CD4-positive, CD25-positive, alpha-beta regulatory T cell (primary cell): ENCODE data around the gene TNNT3. TPM values are rescaled to one million over a fixed set of nuclear protein-coding genes. Genes with fewer than 3 reads are reported as not detected.
A peak's percentile ranks its signal among the peaks of the same experiment; 100 is the strongest.
"Not testable (repeated sequence)": the region's sequence is repeated elsewhere in the genome, so short reads cannot be mapped to it uniquely, and the experiment has no call there.

Experiments used
- ATAC-seq, 2 donors: fragments of 150-1000 bp; cut with Tn5 transposase; one replicate each; pipeline ENCODE4 v1.10.0; 2021; ENCODE audit warnings: low read depth in 2 of 2, moderate number of reproducible peaks in 2 of 2, moderate library complexity in 1 of 2
- DNase-seq, 3 donors: peaks; one replicate each; pipeline versions ENCODE4 v3.0.0 to v3.0.0-alpha.2; 2012 to 2022; ENCODE audit warnings: mixed read lengths in 1 of 3
- H3K27ac ChIP-seq: one replicate; pipeline ENCODE4 v1.7.0; 2013; ENCODE audit warnings: mild to moderate bottlenecking, low read length; ENCODE audit not compliant: insufficient read depth, poor library complexity, severe bottlenecking
- H3K27me3 ChIP-seq: one replicate; pipeline ENCODE4 v1.7.0; 2013; ENCODE audit warnings: low read length; ENCODE audit not compliant: control insufficient read depth, insufficient read depth
- H3K36me3 ChIP-seq: one replicate; pipeline ENCODE4 v1.7.0; 2013; ENCODE audit warnings: mild to moderate bottlenecking, low read length, moderate library complexity; ENCODE audit not compliant: control insufficient read depth, insufficient read depth
- H3K4me1 ChIP-seq: 2 replicates; pipeline ENCODE4 v1.7.0; 2013; ENCODE audit warnings: mild to moderate bottlenecking, low read length; ENCODE audit not compliant: insufficient read depth, control insufficient read depth, poor library complexity, severe bottlenecking
- H3K4me3 ChIP-seq: one replicate; pipeline ENCODE4 v1.7.0; 2013; ENCODE audit warnings: low read depth, mild to moderate bottlenecking, low read length, moderate library complexity
- H3K9me3 ChIP-seq, 2 experiments: 1 replicate in 1 of 2; 2 replicates in 1 of 2; pipeline ENCODE4 v1.7.0; 2013; ENCODE audit warnings: low read length in 2 of 2, mild to moderate bottlenecking in 1 of 2, moderate library complexity in 1 of 2; ENCODE audit not compliant: control insufficient read depth in 2 of 2
- H3K27ac Mint-ChIP-seq, 3 donors: one replicate each; pipeline ENCODE4 v1.8.0; 2020 to 2022; ENCODE audit warnings: mild to moderate bottlenecking in 3 of 3, mixed read lengths in 3 of 3, moderate library complexity in 2 of 3
- H3K27me3 Mint-ChIP-seq: one replicate; pipeline ENCODE4 v1.8.0; 2022; ENCODE audit warnings: mild to moderate bottlenecking, mixed read lengths
- H3K36me3 Mint-ChIP-seq: one replicate; pipeline ENCODE4 v1.8.0; 2020; ENCODE audit warnings: mixed read lengths
- H3K4me1 Mint-ChIP-seq, 4 donors: one replicate each; pipeline ENCODE4 v1.8.0; 2020 to 2022; ENCODE audit warnings: mixed read lengths in 4 of 4, mild to moderate bottlenecking in 1 of 4
- H3K4me3 Mint-ChIP-seq, 4 donors: one replicate each; pipeline ENCODE4 v1.8.0; 2020 to 2022; ENCODE audit warnings: mild to moderate bottlenecking in 4 of 4, mixed read lengths in 4 of 4, moderate library complexity in 3 of 4
- H3K9me3 Mint-ChIP-seq, 7 donors: one replicate each; pipeline ENCODE4 v1.8.0; 2020 to 2022; ENCODE audit warnings: mixed read lengths in 7 of 7, mild to moderate bottlenecking in 3 of 7, moderate library complexity in 2 of 7
- polyA plus RNA-seq, 4 donors: library from polyadenylated mRNA; unstranded; fragments of 300-500 nt; fragmentation: Illumina TruSeq; gene quantifications; one replicate each; pipeline ENCODE4 v1.2.3, GENCODE V29; 2021
- total RNA-seq: library from RNA; stranded (reverse); gene quantifications from one replicate; pipeline ENCODE4 v1.2.3, GENCODE V29; 2022

Gene TNNT3
- total and polyA plus RNA-seq, 5 donors from 2014 or later: 1.6 to 19.4 TPM; not detected in 3

DNA sequence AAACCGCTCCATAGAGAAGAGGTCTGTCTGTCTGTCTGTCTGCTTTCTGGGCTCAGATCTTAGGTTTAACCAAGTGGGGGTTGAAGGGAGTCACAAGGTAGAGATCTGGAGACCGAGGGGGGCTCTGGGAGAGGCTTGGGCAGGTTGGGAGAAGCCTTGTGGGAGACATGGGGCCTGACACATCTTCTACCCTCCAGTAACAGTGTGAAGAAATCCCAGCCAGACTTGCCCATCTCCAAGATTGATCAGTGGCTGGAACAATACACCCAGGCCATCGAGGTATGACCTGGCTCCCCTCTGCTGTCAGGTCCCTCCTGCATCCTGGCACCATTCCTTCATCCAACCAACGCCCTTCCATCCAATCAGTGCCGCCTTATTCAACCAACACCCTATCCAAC, 35.2 kb upstream of the TNNT3 start:
- H3K27ac Mint-ChIP-seq: no peak overlapping the region
- H3K9me3 Mint-ChIP-seq: no peaks in the 10 kb centered on the region
- DNase-seq: no peak
- H3K4me1 ChIP-seq: peaks cover 30% of the 10 kb centered on the region
- no peak overlapping the region for H3K27ac ChIP-seq
- H3K4me1 Mint-ChIP-seq: peaks cover 0 to 46% (median 13%) of the 10 kb centered on the region in 4 donors
- H3K36me3 ChIP-seq: peaks cover 56% of the 10 kb centered on the region
- ATAC-seq: no peak
- no peaks in the 10 kb centered on the region for H3K27me3 ChIP-seq
- no peaks in the 10 kb centered on the region for H3K9me3 ChIP-seq
- no peak overlapping the region for H3K4me3 ChIP-seq
- no peaks in the 10 kb centered on the region for H3K27me3 Mint-ChIP-seq
- H3K4me3 Mint-ChIP-seq: no peak overlapping the region
- H3K36me3 Mint-ChIP-seq: no peaks in the 10 kb centered on the region

DNA sequence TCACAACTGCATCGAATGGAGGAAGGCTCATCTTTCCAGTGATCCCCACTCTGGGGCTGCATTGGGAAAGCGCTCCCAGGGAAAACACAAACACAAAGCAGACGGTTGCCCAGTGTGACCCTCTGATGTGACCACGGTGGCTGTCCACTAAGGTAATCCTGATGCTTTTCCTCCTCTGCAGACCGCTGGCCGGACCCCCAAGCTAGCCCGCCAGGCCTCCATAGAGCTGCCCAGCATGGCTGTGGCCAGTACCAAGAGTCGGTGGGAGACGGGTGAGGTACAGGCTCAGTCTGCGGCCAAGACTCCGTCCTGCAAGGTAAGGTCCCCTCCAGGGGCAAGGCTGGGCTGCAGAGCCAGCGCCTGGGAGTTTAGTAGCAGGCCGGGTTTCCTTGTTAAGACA, 33.0 kb upstream of the TNNT3 start:
- Mint-ChIP-seq H3K4me3 (peak overlapping the region in 1 of 4 donors; percentile 44), H3K4me1 (peaks cover 0 to 41% (median 11%) of the 10 kb centered on the region in 4 donors)
- not testable (repeated sequence) for DNase-seq, H3K4me3 ChIP-seq, H3K9me3 Mint-ChIP-seq, H3K36me3 Mint-ChIP-seq, ATAC-seq, H3K27ac ChIP-seq, H3K27ac Mint-ChIP-seq, H3K27me3 ChIP-seq, H3K27me3 Mint-ChIP-seq, H3K9me3 ChIP-seq
- Histone ChIP-seq H3K4me1 (peaks cover 42% of the 10 kb centered on the region), H3K36me3 (peaks cover 51% of the 10 kb centered on the region)

DNA sequence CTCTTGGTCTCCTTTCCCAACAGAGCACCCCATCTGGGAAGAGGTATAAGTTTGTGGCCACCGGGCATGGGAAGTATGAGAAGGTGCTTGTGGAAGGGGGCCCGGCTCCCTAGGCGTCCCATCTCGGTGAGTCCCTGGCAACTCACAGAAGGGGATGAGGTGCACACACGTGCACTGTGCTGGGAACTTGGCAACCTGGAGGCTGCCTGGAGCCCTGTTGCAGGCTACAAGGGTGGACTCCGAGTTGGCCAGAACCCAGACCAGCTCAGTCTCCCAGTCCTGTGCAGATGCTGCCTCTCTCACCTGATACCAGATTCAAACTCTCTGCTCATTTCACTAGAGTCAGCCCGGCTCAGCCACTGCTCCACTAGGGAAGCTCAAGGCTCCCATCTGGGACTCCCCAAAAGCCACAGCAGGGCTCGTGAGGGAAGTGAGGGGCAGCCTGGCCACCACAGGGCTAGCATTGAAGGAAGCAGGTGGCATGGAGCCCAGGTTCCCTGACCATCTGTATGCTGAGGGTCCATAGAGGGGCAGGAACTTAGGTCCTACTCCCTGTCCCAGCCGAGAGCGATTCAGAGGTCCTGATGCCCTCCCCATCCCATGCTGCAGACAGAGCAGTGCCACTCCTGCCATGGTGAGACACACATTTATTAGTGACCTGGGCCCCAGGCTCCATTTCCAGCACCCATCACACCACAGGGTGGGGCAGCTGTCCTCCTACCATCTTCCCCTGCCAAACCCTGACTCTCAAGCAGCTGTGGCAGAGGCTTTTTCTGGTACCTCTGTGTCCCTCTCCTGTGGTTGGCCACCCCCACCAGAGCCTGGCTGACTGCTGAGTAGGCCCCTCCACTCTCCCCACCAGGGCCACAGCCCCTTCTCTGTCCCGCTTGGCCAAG, 31.8 kb upstream of the TNNT3 start:
- no peak for ATAC-seq
- Histone ChIP-seq H3K4me1 (peaks cover 37% of the 10 kb centered on the region), H3K9me3 (no peaks in the 10 kb centered on the region), H3K4me3 (no peak overlapping the region), H3K27me3 (no peaks in the 10 kb centered on the region), H3K27ac (peak overlapping the region; percentile 68), H3K36me3 (peaks cover 49% of the 10 kb centered on the region)
- Mint-ChIP-seq H3K27me3 (no peaks in the 10 kb centered on the region), H3K4me3 (peak overlapping the region in 1 of 4 donors; percentile 22), H3K4me1 (peaks cover 0 to 45% (median 15%) of the 10 kb centered on the region in 4 donors), H3K27ac (peak overlapping the region; percentile 84 to 90 (median 90)), H3K36me3 (peaks cover 2% of the 10 kb centered on the region), H3K9me3 (no peaks in the 10 kb centered on the region)
- DNase-seq: no peak

DNA sequence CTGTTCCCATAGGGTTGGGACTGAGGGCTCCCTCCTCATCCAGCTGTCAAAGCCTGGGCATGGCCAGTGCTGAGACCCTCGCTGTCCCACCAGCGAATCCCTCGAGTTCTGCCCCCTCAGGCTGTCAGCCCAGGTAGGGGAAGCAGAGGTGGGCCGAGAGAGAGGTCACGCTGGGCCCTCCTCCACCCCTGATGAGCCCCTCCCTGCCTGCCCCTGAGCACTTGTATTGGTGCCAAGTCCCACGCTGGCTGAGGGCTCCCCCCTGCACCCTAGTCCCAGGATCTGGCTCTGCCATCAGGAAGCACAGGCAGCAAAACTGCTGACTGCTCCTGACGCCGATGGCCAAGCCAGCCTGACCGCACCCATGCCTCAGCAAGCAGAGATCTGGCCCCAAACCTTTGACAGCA, 31.2 kb upstream of the TNNT3 start:
- Histone ChIP-seq H3K27ac (peak overlapping the region; percentile 68), H3K4me3 (no peak overlapping the region), H3K4me1 (peaks cover 37% of the 10 kb centered on the region), H3K9me3 (no peaks in the 10 kb centered on the region), H3K27me3 (no peaks in the 10 kb centered on the region), H3K36me3 (peaks cover 42% of the 10 kb centered on the region)
- Mint-ChIP-seq H3K4me1 (peaks cover 0 to 46% (median 15%) of the 10 kb centered on the region in 4 donors), H3K36me3 (peaks cover 3% of the 10 kb centered on the region), H3K27me3 (no peaks in the 10 kb centered on the region), H3K4me3 (peak overlapping the region; percentile 50 to 81 (median 74)), H3K27ac (peak overlapping the region; percentile 84 to 90 (median 90)), H3K9me3 (no peaks in the 10 kb centered on the region)
- ATAC-seq: no peak
- DNase-seq: no peak

DNA sequence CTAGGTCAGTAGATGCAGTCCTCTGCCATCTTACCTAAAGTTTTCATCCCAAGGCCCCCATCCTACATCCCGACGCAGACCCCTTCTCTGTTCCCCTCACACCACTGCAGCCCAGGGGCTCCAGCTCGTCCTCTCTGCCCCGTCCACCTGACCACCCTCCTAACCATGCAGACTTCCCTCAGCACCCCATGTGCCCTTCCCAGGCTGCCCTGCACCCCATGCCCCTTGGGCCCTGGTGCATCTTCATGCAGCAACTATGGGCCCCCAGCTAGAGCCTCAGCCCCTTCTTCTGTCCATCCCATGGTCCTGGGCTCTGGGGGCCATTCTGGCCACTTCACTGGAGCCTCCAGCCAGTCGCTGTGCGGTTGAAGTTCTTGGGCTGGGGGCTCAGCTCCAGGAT, 30.7 kb upstream of the TNNT3 start:
- H3K4me1 ChIP-seq: peaks cover 37% of the 10 kb centered on the region
- H3K4me1 Mint-ChIP-seq: peaks cover 0 to 51% (median 15%) of the 10 kb centered on the region in 4 donors
- no peak for DNase-seq
- ATAC-seq: no peak
- peaks cover 38% of the 10 kb centered on the region for H3K36me3 ChIP-seq
- no peaks in the 10 kb centered on the region for H3K27me3 ChIP-seq
- no peaks in the 10 kb centered on the region for H3K9me3 Mint-ChIP-seq
- peak overlapping the region; percentile 50 to 81 (median 74) for H3K4me3 Mint-ChIP-seq
- H3K27ac ChIP-seq: peak overlapping the region; percentile 68
- peaks cover 3% of the 10 kb centered on the region for H3K36me3 Mint-ChIP-seq
- H3K27ac Mint-ChIP-seq: peak overlapping the region in 2 of 3 donors; percentile 90
- no peak overlapping the region for H3K4me3 ChIP-seq
- H3K27me3 Mint-ChIP-seq: no peaks in the 10 kb centered on the region
- no peaks in the 10 kb centered on the region for H3K9me3 ChIP-seq

DNA sequence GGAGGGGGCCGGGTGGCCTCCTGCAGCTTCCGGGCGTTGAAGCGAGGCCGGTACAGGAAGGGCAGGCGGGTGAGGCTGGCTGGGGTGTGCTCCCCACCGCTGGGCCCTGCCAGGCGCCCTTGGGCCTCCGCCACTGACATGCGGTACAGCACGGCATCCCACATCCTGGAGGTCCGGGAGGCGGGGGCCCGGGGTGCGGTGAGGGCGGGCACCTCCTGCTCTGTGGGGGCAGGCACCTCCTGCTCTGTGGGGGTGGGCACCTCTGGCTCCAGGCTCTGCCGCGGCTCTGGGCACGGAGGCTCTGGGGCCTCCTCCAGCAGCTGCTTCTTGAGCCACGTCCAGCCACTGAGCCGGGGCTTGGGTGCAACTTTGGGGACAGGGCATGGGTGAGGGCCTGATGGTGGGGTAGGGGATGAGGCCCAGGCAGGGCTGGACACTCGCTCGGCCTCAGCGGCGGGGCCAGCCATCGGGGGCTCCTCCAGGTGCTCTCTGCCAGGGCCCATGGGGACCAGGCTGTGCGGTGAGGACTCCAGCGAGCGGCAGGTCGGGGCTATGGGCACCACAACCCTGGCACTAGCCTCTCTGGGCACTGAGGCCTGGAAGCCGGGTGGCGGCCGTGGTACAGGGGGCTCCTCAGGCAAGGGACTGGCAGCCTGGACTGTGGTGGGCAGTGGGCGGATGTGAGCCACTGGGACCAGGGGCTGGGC, 30.1 kb upstream of the TNNT3 start:
- peak overlapping the region; percentile 14 to 90 (median 90) for H3K27ac Mint-ChIP-seq
- DNase-seq (peak; percentile 51 to 93 (median 80)), ATAC-seq (peak; percentile 91 to 94)
- H3K27me3 Mint-ChIP-seq: no peaks in the 10 kb centered on the region
- Histone ChIP-seq H3K27ac (peak overlapping the region; percentile 68), H3K9me3 (no peaks in the 10 kb centered on the region), H3K27me3 (no peaks in the 10 kb centered on the region), H3K4me1 (peaks cover 37% of the 10 kb centered on the region), H3K36me3 (peaks cover 32% of the 10 kb centered on the region), H3K4me3 (no peak overlapping the region)
- H3K4me3 Mint-ChIP-seq: peak overlapping the region; percentile 50 to 81 (median 74)
- H3K9me3 Mint-ChIP-seq: no peaks in the 10 kb centered on the region
- peaks cover 3% of the 10 kb centered on the region for H3K36me3 Mint-ChIP-seq
- H3K4me1 Mint-ChIP-seq: peaks cover 0 to 49% (median 15%) of the 10 kb centered on the region in 4 donors

DNA sequence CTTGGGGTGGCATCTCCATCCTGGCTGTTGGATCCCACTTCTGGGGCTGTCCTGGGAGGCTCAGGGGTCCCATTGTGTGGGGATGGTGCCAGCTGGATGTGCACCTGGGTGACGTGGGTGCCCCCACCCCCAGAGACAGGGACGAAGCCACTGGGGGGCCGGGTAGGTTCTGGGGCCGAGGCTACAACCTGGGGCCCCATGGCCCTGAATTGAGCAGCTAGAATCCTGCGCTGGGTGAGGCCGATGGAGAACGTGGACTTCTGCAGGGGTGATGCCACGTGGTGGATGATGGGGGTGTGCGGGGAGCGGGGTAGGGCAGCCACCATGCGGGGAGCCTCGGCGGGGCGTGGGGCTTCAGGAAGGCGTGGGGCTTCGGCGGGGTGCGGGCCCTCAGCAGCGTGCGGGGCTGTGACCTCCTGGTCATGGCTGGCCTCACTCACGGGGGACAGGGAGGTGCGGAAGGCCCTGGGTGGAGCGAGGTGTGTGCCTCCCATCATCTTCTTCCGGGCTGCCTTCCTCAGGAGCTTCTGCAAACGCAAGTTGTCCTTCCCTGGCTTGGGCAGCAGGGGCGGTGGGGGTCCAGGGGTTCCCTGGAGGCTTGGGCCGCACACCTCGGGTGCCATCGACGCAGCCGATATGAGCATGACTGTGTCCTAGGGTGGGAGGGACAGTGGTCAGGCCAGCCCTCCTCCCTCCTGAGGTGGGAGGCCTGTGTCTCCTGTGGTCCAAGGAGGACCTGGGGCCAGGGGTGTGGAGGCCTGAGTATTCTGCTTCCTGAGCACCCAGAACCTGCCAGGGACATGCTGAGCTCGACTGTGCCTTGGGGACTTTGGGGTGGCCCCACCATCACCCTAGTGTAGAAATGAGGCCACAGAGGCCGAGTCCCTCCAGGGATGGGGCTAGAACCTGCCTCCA, 29.3 kb upstream of the TNNT3 start:
- Mint-ChIP-seq H3K36me3 (peaks cover 3% of the 10 kb centered on the region), H3K27me3 (no peaks in the 10 kb centered on the region), H3K27ac (peak overlapping the region in 2 of 3 donors; percentile 14 to 36), H3K4me3 (peak overlapping the region in 2 of 4 donors; percentile 21 to 53), H3K9me3 (no peaks in the 10 kb centered on the region), H3K4me1 (peaks cover 0 to 49% (median 15%) of the 10 kb centered on the region in 4 donors)
- Histone ChIP-seq H3K4me1 (peaks cover 37% of the 10 kb centered on the region), H3K36me3 (peaks cover 24% of the 10 kb centered on the region), H3K27ac (peak overlapping the region; percentile 68), H3K27me3 (no peaks in the 10 kb centered on the region), H3K9me3 (no peaks in the 10 kb centered on the region), H3K4me3 (no peak overlapping the region)
- ATAC-seq: no peak
- no peak for DNase-seq
